ENCODE measurements around the gene SLC38A10.
"Not testable (repeated sequence)": the region's sequence is repeated elsewhere in the genome, so short reads cannot be mapped to it uniquely, and the experiment has no call there.

Gene SLC38A10

DNA sequence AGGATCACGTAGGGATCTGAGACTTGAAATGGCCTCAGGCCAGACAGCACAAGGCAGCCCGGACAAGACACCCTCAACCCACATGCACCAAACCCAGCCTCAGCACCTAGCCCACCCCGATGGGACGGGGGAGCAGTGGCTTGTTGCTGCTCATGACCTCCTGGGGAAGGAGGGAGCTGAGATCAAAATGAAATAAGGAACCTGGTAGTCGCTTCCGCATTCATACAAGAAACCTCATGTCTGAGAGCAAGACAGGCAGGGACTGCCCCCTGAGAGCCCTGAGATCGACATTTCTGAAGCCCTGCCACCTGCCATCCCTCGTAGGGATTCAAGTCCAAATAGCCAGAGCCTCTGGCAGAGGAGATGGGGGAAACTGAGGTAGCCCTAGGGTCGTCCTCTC, 66.7 kb downstream of the SLC38A10 start:
- H3K4me3 ChIP-seq (ENCODE audit: control insufficient read depth, low read depth, low read length) = no peak overlapping the region
- no peak for DNase-seq (ENCODE audit: low read depth)
- TF ChIP-seq, protein P1, sequence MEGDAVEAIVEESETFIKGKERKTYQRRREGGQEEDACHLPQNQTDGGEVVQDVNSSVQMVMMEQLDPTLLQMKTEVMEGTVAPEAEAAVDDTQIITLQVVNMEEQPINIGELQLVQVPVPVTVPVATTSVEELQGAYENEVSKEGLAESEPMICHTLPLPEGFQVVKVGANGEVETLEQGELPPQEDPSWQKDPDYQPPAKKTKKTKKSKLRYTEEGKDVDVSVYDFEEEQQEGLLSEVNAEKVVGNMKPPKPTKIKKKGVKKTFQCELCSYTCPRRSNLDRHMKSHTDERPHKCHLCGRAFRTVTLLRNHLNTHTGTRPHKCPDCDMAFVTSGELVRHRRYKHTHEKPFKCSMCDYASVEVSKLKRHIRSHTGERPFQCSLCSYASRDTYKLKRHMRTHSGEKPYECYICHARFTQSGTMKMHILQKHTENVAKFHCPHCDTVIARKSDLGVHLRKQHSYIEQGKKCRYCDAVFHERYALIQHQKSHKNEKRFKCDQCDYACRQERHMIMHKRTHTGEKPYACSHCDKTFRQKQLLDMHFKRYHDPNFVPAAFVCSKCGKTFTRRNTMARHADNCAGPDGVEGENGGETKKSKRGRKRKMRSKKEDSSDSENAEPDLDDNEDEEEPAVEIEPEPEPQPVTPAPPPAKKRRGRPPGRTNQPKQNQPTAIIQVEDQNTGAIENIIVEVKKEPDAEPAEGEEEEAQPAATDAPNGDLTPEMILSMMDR (conservative IDR thresholded peaks at IDR 0.05; ENCODE audit: control insufficient read depth, insufficient read depth, low read depth, low read length) = no peak

DNA sequence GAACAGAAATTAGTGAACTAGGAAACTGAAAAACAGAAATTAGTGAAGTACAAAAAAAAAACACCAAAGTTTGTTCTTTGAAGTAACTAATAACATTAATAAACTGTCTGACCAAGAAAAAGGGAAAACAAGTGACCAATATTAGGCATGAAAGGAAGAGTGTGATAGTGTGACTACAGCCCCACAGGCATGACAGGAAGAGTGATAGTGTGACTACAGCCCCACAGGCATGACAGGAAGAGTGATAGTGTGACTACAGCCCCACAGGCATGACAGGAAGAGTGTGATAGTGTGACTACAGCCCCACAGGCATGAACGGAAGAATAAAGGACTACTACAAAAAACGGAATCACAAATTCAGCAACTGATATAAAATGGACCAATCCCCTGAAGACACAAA, 67.5 kb downstream of the SLC38A10 start:
- DNase-seq (ENCODE audit: low read depth) = not testable (repeated sequence)

GRCh38 chr17:81223762-81224130, 71.4 kb downstream of the SLC38A10 start:
- peak overlapping the region; percentile 40 for H3K4me3 ChIP-seq (ENCODE audit: control insufficient read depth, low read depth, low read length)
- TF ChIP-seq, protein P1 (conservative IDR thresholded peaks at IDR 0.05; ENCODE audit: control insufficient read depth, insufficient read depth, low read depth, low read length) = no peak

More for the DNA sequence above, 67.5 kb downstream of the SLC38A10 start:
- not testable (repeated sequence) for H3K4me3 ChIP-seq (ENCODE audit: control insufficient read depth, low read depth, low read length)

GRCh38 chr17:81222906-81223761, 72.0 kb downstream of the SLC38A10 start, which contains the start of gene CEP131:
CEP131 (minus strand) TSS chr17:81222965; CDS start chr17:81220056, 2,909 bp downstream.
- peak; percentile 96 for DNase-seq (ENCODE audit: low read depth)
- H3K4me3 ChIP-seq (ENCODE audit: control insufficient read depth, low read depth, low read length) = peak within 1 kb of the TSS; percentile 61
- TF ChIP-seq, protein P1 (conservative IDR thresholded peaks at IDR 0.05; ENCODE audit: control insufficient read depth, insufficient read depth, low read depth, low read length) = no peak

More at GRCh38 chr17:81223762-81224130, 71.4 kb downstream of the SLC38A10 start:
- no peak for DNase-seq (ENCODE audit: low read depth)

- no peak for DNase-seq (ENCODE audit: low read depth)
- H3K4me3 ChIP-seq (ENCODE audit: control insufficient read depth, low read depth, low read length) = peak overlapping the region; percentile 61
- TF ChIP-seq, protein P1 (conservative IDR thresholded peaks at IDR 0.05; ENCODE audit: control insufficient read depth, insufficient read depth, low read depth, low read length) = no peak
Observed at GRCh38 chr17:81222620-81222905, 72.5 kb downstream of the SLC38A10 start.

- DNase-seq (ENCODE audit: low read depth) = no peak
- H3K4me3 ChIP-seq (ENCODE audit: control insufficient read depth, low read depth, low read length) = peak overlapping the region; percentile 61
- TF ChIP-seq, protein P1 (conservative IDR thresholded peaks at IDR 0.05; ENCODE audit: control insufficient read depth, insufficient read depth, low read depth, low read length) = no peak
Observed at GRCh38 chr17:81221842-81222619, 73.1 kb downstream of the SLC38A10 start.

DNA sequence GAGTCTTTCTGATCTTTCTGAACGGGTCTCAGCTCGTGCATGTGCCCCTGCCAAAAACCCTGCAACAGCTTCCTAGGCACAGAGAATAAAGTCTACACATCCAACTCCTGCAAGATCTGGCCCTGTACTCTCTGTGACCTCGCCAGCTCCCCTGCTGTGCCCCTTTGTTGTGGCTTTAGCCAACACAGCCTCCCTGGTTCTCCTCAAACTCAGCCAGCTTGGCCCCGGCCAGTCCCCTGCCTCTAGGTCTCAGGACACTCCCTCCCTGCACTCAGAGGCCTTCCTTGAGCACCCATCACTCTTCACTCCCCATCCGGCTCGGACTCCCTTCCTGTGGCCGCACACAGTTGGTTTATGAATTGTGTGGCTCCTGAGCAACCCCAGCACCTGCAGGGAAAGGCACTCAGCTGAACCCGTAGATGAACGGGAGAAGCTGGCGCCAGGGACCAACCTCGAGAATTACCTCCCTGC, 73.7 kb downstream of the SLC38A10 start:
- no peak for DNase-seq (ENCODE audit: low read depth)
- peak overlapping the region; percentile 61 for H3K4me3 ChIP-seq (ENCODE audit: control insufficient read depth, low read depth, low read length)
- TF ChIP-seq, protein P1 (conservative IDR thresholded peaks at IDR 0.05; ENCODE audit: control insufficient read depth, insufficient read depth, low read depth, low read length) = no peak

Data from fibroblast of mammary gland (primary cell).